Suppressor macrophage (primary cell): ENCODE measurements around the gene COG2.
"Not testable (repeated sequence)": the region's sequence is repeated elsewhere in the genome, so short reads cannot be mapped to it uniquely, and the experiment has no call there.

Experiments used
- DNase-seq, 4 experiments: peaks; one replicate each; pipeline ENCODE4 v3.0.0-alpha.2; 2020 to 2022

Gene COG2

GRCh38 chr1:230702934-230703678 lies 60.8 kb downstream of the COG2 start:
- no peak for DNase-seq

- no peak for DNase-seq
These were observed 61.6 kb downstream of the COG2 start for GRCh38 chr1:230703679-230704385.

- no peak for DNase-seq
These were observed 62.5 kb downstream of the COG2 start for GRCh38 chr1:230704830-230705229.

GRCh38 chr1:230705289-230706019 lies 63.2 kb downstream of the COG2 start:
- DNase-seq: no peak

- DNase-seq: no peak
These were observed 63.9 kb downstream of the COG2 start for GRCh38 chr1:230706020-230706699.

- DNase-seq: no peak
These were observed 64.8 kb downstream of the COG2 start for GRCh38 chr1:230706887-230707731.

GRCh38 chr1:230707732-230708630 lies 65.7 kb downstream of the COG2 start:
- no peak for DNase-seq

GRCh38 chr1:230708631-230709580 lies 66.6 kb downstream of the COG2 start:
- peak in 1 of 4 experiments; percentile 10 for DNase-seq

- DNase-seq: no peak
These were observed 67.6 kb downstream of the COG2 start for GRCh38 chr1:230709619-230710542.

- no peak for DNase-seq
These were observed 68.2 kb downstream of the COG2 start for GRCh38 chr1:230710543-230710904.

GRCh38 chr1:230711245-230711644 lies 69.0 kb downstream of the COG2 start:
- DNase-seq: no peak

GRCh38 chr1:230712470-230712942 lies 70.2 kb downstream of the COG2 start:
- DNase-seq: no peak

- no peak for DNase-seq
These were observed 70.9 kb downstream of the COG2 start for GRCh38 chr1:230713138-230713537.

GRCh38 chr1:230713547-230713914 lies 71.2 kb downstream of the COG2 start:
- no peak for DNase-seq

- DNase-seq: peak in 1 of 4 experiments; percentile 39
These were observed 71.9 kb downstream of the COG2 start, which contains the start of gene AGT for GRCh38 chr1:230713915-230714764. Gene AGT, minus strand, starts transcription at chr1:230714122. Its CDS starts 3,299 bp downstream, at chr1:230710823.

- no peak for DNase-seq
These were observed 73.2 kb downstream of the COG2 start for GRCh38 chr1:230715510-230715909.

- not testable (repeated sequence) for DNase-seq
These were observed 74.2 kb downstream of the COG2 start for GRCh38 chr1:230716453-230716852.
